ENCODE measurements around the gene C12orf76. TPM values are rescaled to one million over a fixed set of nuclear protein-coding genes. Genes with fewer than 3 reads are reported as not detected.
A peak's percentile ranks its signal among the peaks of the same experiment; 100 is the strongest.

Gene C12orf76
- total and polyA plus RNA-seq, 2 experiments from 2014 or later: 18.5 to 24.6 TPM

DNA sequence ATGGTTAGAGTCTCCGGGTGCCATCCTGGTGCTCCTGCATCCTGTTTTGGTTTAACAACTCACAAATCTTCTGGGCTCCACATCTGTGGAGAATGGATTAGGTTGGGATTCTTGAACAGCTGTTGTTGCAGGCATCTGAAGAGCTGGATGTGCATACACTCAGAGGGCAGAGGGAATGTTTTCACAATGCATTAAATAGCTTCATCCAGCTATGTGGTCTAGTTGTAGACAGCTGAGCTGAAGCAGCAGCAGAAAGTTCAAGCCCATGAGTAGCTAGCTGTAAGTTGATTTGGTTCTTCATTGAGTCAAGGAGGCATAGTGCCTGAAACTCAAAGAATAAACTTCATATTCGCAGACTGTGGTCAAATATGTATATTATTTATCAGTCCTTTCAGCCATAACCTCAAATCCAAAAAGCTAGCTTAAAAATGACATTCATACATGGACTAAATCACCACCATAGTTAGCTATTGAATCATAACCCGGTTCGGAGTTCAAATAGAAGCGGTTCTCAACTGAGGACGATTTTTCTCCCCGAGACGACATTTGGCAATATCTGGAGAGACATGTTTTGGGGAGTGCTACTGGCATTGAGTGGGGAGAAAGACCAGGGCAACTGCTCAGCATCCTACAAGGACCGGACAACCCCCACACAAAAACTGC lies 50.0 kb downstream of the C12orf76 start:
- Histone ChIP-seq H3K36me3 (replicated peaks; ENCODE audit: insufficient read depth, low read depth) (no peaks in the 10 kb centered on the region), H3K4me1 (ENCODE audit: insufficient read depth) (peaks cover 23% of the 10 kb centered on the region), H4K20me1 (ENCODE audit: insufficient read depth, poor library complexity, severe bottlenecking) (peaks cover 8% of the 10 kb centered on the region), H3K27me3 (no peaks in the 10 kb centered on the region), H3K9me2 (replicated peaks; ENCODE audit: insufficient read depth) (no peaks in the 10 kb centered on the region), H3K27ac (peak overlapping the region; percentile 91), H3K9me3 (ENCODE audit: low read depth) (no peaks in the 10 kb centered on the region), H3K4me2 (peak overlapping the region; percentile 85), H3K79me2 (peaks cover 54% of the 10 kb centered on the region), H3K4me3 (peak overlapping the region; percentile 91), H2AFZ (peak overlapping the region; percentile 88)
- WGBS (ENCODE audit: low lambda C conversion rate, missing lambda C conversion rate): 75% methylated on average over 9 of the region's 9 CpGs
- TF ChIP-seq, protein P1, sequence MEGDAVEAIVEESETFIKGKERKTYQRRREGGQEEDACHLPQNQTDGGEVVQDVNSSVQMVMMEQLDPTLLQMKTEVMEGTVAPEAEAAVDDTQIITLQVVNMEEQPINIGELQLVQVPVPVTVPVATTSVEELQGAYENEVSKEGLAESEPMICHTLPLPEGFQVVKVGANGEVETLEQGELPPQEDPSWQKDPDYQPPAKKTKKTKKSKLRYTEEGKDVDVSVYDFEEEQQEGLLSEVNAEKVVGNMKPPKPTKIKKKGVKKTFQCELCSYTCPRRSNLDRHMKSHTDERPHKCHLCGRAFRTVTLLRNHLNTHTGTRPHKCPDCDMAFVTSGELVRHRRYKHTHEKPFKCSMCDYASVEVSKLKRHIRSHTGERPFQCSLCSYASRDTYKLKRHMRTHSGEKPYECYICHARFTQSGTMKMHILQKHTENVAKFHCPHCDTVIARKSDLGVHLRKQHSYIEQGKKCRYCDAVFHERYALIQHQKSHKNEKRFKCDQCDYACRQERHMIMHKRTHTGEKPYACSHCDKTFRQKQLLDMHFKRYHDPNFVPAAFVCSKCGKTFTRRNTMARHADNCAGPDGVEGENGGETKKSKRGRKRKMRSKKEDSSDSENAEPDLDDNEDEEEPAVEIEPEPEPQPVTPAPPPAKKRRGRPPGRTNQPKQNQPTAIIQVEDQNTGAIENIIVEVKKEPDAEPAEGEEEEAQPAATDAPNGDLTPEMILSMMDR (IDR thresholded peaks at IDR 0.05; ENCODE audit: poor library complexity): no peak
- no peak for TF ChIP-seq EZH2phosphoT487 (IDR thresholded peaks at IDR 0.05; ENCODE audit: low read depth, severe bottlenecking, unreplicated experiment)
- TF ChIP-seq EZH2 (IDR thresholded peaks at IDR 0.05; ENCODE audit: borderline replicate concordance): no peak
- DNase-seq (ENCODE audit: low spot score): no peak

DNA sequence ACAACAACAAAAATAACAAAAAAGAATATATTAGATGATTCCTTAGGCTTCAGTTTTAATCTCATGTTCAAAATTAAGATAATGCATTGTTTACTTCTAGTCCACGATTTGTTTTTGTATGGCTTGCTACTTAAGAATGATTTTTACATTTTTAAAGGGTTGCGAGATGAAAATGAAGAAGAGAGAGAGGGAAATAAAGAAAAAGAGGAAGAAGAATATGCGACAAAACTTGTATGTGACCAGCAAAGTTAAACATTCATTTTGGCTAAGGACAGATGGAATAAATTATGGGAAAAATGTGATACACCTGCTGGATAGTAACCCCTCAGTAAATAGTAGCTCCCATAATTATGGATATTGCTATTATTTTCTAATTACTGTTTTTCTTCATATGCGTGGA lies 50.9 kb downstream of the C12orf76 start:
- no peak overlapping the region for H3K4me2 ChIP-seq
- H3K36me3 ChIP-seq (replicated peaks; ENCODE audit: insufficient read depth, low read depth): no peaks in the 10 kb centered on the region
- H3K4me1 ChIP-seq (ENCODE audit: insufficient read depth): peaks cover 23% of the 10 kb centered on the region
- WGBS (ENCODE audit: low lambda C conversion rate, missing lambda C conversion rate): 96% methylated on average over 4 of the region's 4 CpGs
- H2AFZ ChIP-seq: no peak overlapping the region
- no peak for DNase-seq (ENCODE audit: low spot score)
- no peaks in the 10 kb centered on the region for H3K9me2 ChIP-seq (replicated peaks; ENCODE audit: insufficient read depth)
- TF ChIP-seq, protein P1 (IDR thresholded peaks at IDR 0.05; ENCODE audit: poor library complexity): no peak
- TF ChIP-seq EZH2phosphoT487 (IDR thresholded peaks at IDR 0.05; ENCODE audit: low read depth, severe bottlenecking, unreplicated experiment) (no peak), EZH2 (IDR thresholded peaks at IDR 0.05; ENCODE audit: borderline replicate concordance) (no peak)
- H3K27ac ChIP-seq: no peak overlapping the region
- peaks cover 61% of the 10 kb centered on the region for H3K79me2 ChIP-seq
- H3K27me3 ChIP-seq: no peaks in the 10 kb centered on the region
- H3K9me3 ChIP-seq (ENCODE audit: low read depth): no peaks in the 10 kb centered on the region
- H3K4me3 ChIP-seq: no peak overlapping the region
- peaks cover 8% of the 10 kb centered on the region for H4K20me1 ChIP-seq (ENCODE audit: insufficient read depth, poor library complexity, severe bottlenecking)

DNA sequence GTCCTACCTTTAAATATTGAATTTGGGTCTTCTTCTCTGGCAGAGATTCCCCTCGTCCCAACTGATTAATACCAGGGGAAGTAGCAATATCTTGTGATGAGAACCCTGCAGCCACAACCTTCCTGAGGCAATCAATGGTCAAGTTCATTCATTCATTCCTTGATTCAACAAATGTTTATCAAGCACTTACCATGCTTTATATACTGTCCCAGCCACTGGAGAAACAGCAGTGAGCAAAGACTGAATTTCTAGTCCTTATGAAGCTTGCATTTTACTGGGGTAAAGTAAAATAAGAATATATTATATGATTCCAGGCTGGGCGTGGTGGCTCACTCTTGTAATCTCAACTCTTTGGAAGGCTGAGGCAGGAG lies 51.9 kb downstream of the C12orf76 start:
- peaks cover 61% of the 10 kb centered on the region for H3K79me2 ChIP-seq
- H4K20me1 ChIP-seq (ENCODE audit: insufficient read depth, poor library complexity, severe bottlenecking): peaks cover 8% of the 10 kb centered on the region
- H2AFZ ChIP-seq: peak overlapping the region; percentile 59
- DNase-seq (ENCODE audit: low spot score): no peak
- H3K27me3 ChIP-seq: no peaks in the 10 kb centered on the region
- H3K9me2 ChIP-seq (replicated peaks; ENCODE audit: insufficient read depth): no peaks in the 10 kb centered on the region
- peak overlapping the region; percentile 92 for H3K4me2 ChIP-seq
- no peak overlapping the region for H3K27ac ChIP-seq
- peaks cover 23% of the 10 kb centered on the region for H3K4me1 ChIP-seq (ENCODE audit: insufficient read depth)
- no peak overlapping the region for H3K4me3 ChIP-seq
- no peaks in the 10 kb centered on the region for H3K36me3 ChIP-seq (replicated peaks; ENCODE audit: insufficient read depth, low read depth)
- 53% methylated on average over 2 of the region's 2 CpGs for WGBS (ENCODE audit: low lambda C conversion rate, missing lambda C conversion rate)
- H3K9me3 ChIP-seq (ENCODE audit: low read depth): no peaks in the 10 kb centered on the region
- TF ChIP-seq EZH2phosphoT487 (IDR thresholded peaks at IDR 0.05; ENCODE audit: low read depth, severe bottlenecking, unreplicated experiment) (no peak), EZH2 (IDR thresholded peaks at IDR 0.05; ENCODE audit: borderline replicate concordance) (no peak)
- TF ChIP-seq, protein P1 (IDR thresholded peaks at IDR 0.05; ENCODE audit: poor library complexity): no peak

Measured in hepatocyte (in vitro differentiated cells).